NCI-H1694 treated with DMSO at 0.1 percent for 48 hours (cell line): Measurements from ENCODE around the gene ZSCAN16.
A peak's percentile ranks its signal among the peaks of the same experiment; 100 is the strongest.

Source experiments
- DNase-seq: peaks from one replicate; lab custom pipeline; 2025; lab: John Stamatoyannopoulos, UW

ZSCAN16 gene

GRCh38 chr6:28134015-28134414 lies 9.6 kb downstream of the ZSCAN16 start:
- DNase-seq = peak; percentile 20

GRCh38 chr6:28134716-28135115 lies 10.3 kb downstream of the ZSCAN16 start:
- DNase-seq = no peak

- DNase-seq = no peak
Measured at GRCh38 chr6:28135393-28135792, 11.0 kb downstream of the ZSCAN16 start.

- DNase-seq = peak; percentile 77
Measured at GRCh38 chr6:28136585-28137504, 12.4 kb downstream of the ZSCAN16 start.

GRCh38 chr6:28137505-28137981 lies 13.1 kb downstream of the ZSCAN16 start:
- no peak for DNase-seq

- no peak for DNase-seq
Measured at GRCh38 chr6:28139860-28140543, 15.6 kb downstream of the ZSCAN16 start.

- DNase-seq = no peak
Measured at GRCh38 chr6:28140616-28141015, 16.2 kb downstream of the ZSCAN16 start.

GRCh38 chr6:28141500-28142329 lies 17.3 kb downstream of the ZSCAN16 start, which contains the start of gene ZKSCAN8:
TSS of gene ZKSCAN8 (plus strand) at chr6:28141883. CDS start at chr6:28148408, 6,525 bp downstream.
- peak; percentile 70 for DNase-seq

- DNase-seq = no peak
Measured at GRCh38 chr6:28142446-28142845, 18.0 kb downstream of the ZSCAN16 start.

- DNase-seq = no peak
Measured at GRCh38 chr6:28145231-28145630, 20.8 kb downstream of the ZSCAN16 start.

GRCh38 chr6:28152531-28152930 lies 28.1 kb downstream of the ZSCAN16 start:
- DNase-seq = no peak

GRCh38 chr6:28153546-28153945 lies 29.1 kb downstream of the ZSCAN16 start:
- DNase-seq = no peak

GRCh38 chr6:28154357-28154756 lies 29.9 kb downstream of the ZSCAN16 start:
- DNase-seq = no peak

- DNase-seq = no peak
Measured at GRCh38 chr6:28158318-28158717, 33.9 kb downstream of the ZSCAN16 start.

- DNase-seq = no peak
Measured at GRCh38 chr6:28159029-28159607, 34.7 kb downstream of the ZSCAN16 start.

GRCh38 chr6:28160233-28160632 lies 35.8 kb downstream of the ZSCAN16 start:
- DNase-seq = no peak

- DNase-seq = no peak
Measured at GRCh38 chr6:28161410-28162079, 37.1 kb downstream of the ZSCAN16 start.

- no peak for DNase-seq
Measured at GRCh38 chr6:28165563-28165962, 41.2 kb downstream of the ZSCAN16 start.

GRCh38 chr6:28167068-28167467 lies 42.7 kb downstream of the ZSCAN16 start:
- DNase-seq = no peak

GRCh38 chr6:28167926-28168325 lies 43.5 kb downstream of the ZSCAN16 start:
- no peak for DNase-seq

GRCh38 chr6:28171271-28171670 lies 46.9 kb downstream of the ZSCAN16 start:
- DNase-seq = no peak
